Measurements from ENCODE around the gene G6PD. TPM values are rescaled to one million over a fixed set of nuclear protein-coding genes. Genes with fewer than 3 reads are reported as not detected.

The G6PD gene

DNA sequence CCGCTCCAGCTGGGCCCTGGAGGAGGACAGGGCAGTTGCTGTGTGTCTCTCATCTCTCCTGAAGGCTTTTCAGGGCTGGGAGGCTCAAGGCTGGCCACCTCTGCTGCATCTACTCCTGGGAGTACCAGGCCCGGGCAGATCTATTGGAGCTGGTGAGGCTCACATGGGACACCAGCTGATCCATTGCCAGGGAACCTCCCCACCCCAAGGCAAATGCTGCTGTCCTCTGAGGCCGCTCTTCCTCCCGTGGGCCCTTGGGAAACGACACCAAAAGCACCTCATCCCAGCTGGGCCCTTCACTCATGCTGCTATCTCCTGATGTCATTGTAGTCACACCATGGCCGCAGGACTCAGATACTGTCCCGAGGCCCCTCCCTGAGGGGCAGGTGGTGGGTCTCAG is 63.9 kb downstream of the G6PD start:
- Histone ChIP-seq H3K18ac (ENCODE audit: low read length) (no peak overlapping the region), H3K9ac (ENCODE audit: low read length) (no peak overlapping the region), H3K4me2 (ENCODE audit: low read length) (no peak overlapping the region), H3K79me1 (ENCODE audit: low read length) (no peaks in the 10 kb centered on the region), H3K56ac (ENCODE audit: low read length) (no peak overlapping the region), H3K27ac (ENCODE audit: low read depth, low read length) (no peak overlapping the region), H3K4ac (ENCODE audit: low read depth, low read length) (no peak overlapping the region), H2BK120ac (ENCODE audit: low read depth, low read length) (no peak overlapping the region), H3K4me1 (ENCODE audit: control insufficient read depth, low read depth, low read length) (no peaks in the 10 kb centered on the region), H3K36me3 (ENCODE audit: control insufficient read depth, insufficient read depth, low read length) (no peaks in the 10 kb centered on the region), H2BK5ac (ENCODE audit: low read length) (no peak overlapping the region), H3K79me2 (ENCODE audit: control insufficient read depth, insufficient read depth, low read length) (no peaks in the 10 kb centered on the region), H3K27me3 (ENCODE audit: insufficient read depth, low read length, poor library complexity) (no peaks in the 10 kb centered on the region), H4K5ac (ENCODE audit: low read length) (no peak overlapping the region), H2BK15ac (replicated peaks; ENCODE audit: low read depth) (no peak overlapping the region), H3K4me3 (ENCODE audit: low read length) (no peak overlapping the region), H4K8ac (ENCODE audit: low read depth, low read length) (no peak overlapping the region), H2AK5ac (ENCODE audit: low read length) (no peak overlapping the region), H3K23ac (ENCODE audit: low read length) (no peak overlapping the region)
- no peak for DNase-seq
- WGBS (ENCODE audit: extremely low coverage, insufficient coverage, low lambda C conversion rate) = no CpG with 5 or more reads among the region's 7 CpGs

- no peak overlapping the region for H2BK120ac ChIP-seq (ENCODE audit: low read depth, low read length)
- WGBS (ENCODE audit: extremely low coverage, insufficient coverage, low lambda C conversion rate) = no CpG with 5 or more reads among the region's 14 CpGs
- H3K23ac ChIP-seq (ENCODE audit: low read length) = no peak overlapping the region
- no peak for DNase-seq
- H3K36me3 ChIP-seq (ENCODE audit: control insufficient read depth, insufficient read depth, low read length) = no peaks in the 10 kb centered on the region
- no peak overlapping the region for H2BK5ac ChIP-seq (ENCODE audit: low read length)
- H3K56ac ChIP-seq (ENCODE audit: low read length) = no peak overlapping the region
- no peak overlapping the region for H4K8ac ChIP-seq (ENCODE audit: low read depth, low read length)
- H3K18ac ChIP-seq (ENCODE audit: low read length) = no peak overlapping the region
- no peaks in the 10 kb centered on the region for H3K79me1 ChIP-seq (ENCODE audit: low read length)
- no peak overlapping the region for H3K9ac ChIP-seq (ENCODE audit: low read length)
- H3K79me2 ChIP-seq (ENCODE audit: control insufficient read depth, insufficient read depth, low read length) = no peaks in the 10 kb centered on the region
- no peak overlapping the region for H3K4ac ChIP-seq (ENCODE audit: low read depth, low read length)
- H3K4me1 ChIP-seq (ENCODE audit: control insufficient read depth, low read depth, low read length) = no peaks in the 10 kb centered on the region
- no peak overlapping the region for H3K27ac ChIP-seq (ENCODE audit: low read depth, low read length)
- no peak overlapping the region for H4K5ac ChIP-seq (ENCODE audit: low read length)
- no peak overlapping the region for H3K4me2 ChIP-seq (ENCODE audit: low read length)
- H2AK5ac ChIP-seq (ENCODE audit: low read length) = no peak overlapping the region
- H2BK15ac ChIP-seq (replicated peaks; ENCODE audit: low read depth) = no peak overlapping the region
- H3K27me3 ChIP-seq (ENCODE audit: insufficient read depth, low read length, poor library complexity) = no peaks in the 10 kb centered on the region
- no peak overlapping the region for H3K4me3 ChIP-seq (ENCODE audit: low read length)
Measured at GRCh38 chrX:154481911-154482601, 64.6 kb downstream of the G6PD start.

Small RNA genes lying within 50 kb of the gene (small RNA-seq; reads per million reads assigned to genes)
- not detected for gene RN7SL697P (ENCODE audit: insufficient read depth)

All from mesendoderm (in vitro differentiated cells).